SK-N-SH (cell line): ENCODE measurements around the gene ZNF605. TPM values are rescaled to one million over a fixed set of nuclear protein-coding genes. Genes with fewer than 3 reads are reported as not detected.
A peak's percentile ranks its signal among the peaks of the same experiment; 100 is the strongest.

Experiments used
- CTCF ChIP-seq: fragments of 200-600 bp; sonication (generic); IDR thresholded peaks from 2 replicates; pipeline ENCODE4 v1.6.1; 2017; ENCODE audit warnings: antibody characterized with exemption, mild to moderate bottlenecking, moderate library complexity
- EP300 ChIP-seq, 2 experiments: IDR thresholded peaks; 2 replicates each; pipeline versions ENCODE4 v1.4.0 to v1.6.1; 2012; ENCODE audit warnings: borderline replicate concordance in 1 of 2, low read depth in 1 of 2, low read length in 1 of 2
- FOXM1 ChIP-seq: IDR thresholded peaks from 2 replicates; pipeline ENCODE4 v1.4.0; 2012; ENCODE audit warnings: low read depth, mild to moderate bottlenecking
- MXI1 ChIP-seq: IDR thresholded peaks from 2 replicates; pipeline ENCODE4 v1.6.1; 2012; ENCODE audit warnings: mild to moderate bottlenecking, low read depth, low read length, improper control_type of control experiment
- PBX3 ChIP-seq: IDR thresholded peaks from 2 replicates; pipeline ENCODE4; 2012
- RCOR1 ChIP-seq: fragments of 150-350 bp; IDR thresholded peaks from 2 replicates; pipeline ENCODE4 v1.6.1; 2017; ENCODE audit warnings: antibody characterized with exemption, low read length
- REST ChIP-seq: IDR thresholded peaks from 2 replicates; pipeline ENCODE4 v1.6.1; 2012; ENCODE audit warnings: mild to moderate bottlenecking, low read depth, low read length, moderate library complexity
- RFX5 ChIP-seq: IDR thresholded peaks from 2 replicates; pipeline ENCODE4 v1.6.1; 2012; ENCODE audit warnings: mild to moderate bottlenecking, improper control_type of control experiment, low read length
- RXRA ChIP-seq: IDR thresholded peaks from 2 replicates; pipeline ENCODE4 v1.4.0; 2012; ENCODE audit warnings: low read depth, mild to moderate bottlenecking, borderline replicate concordance
- TEAD4 ChIP-seq: IDR thresholded peaks from 2 replicates; pipeline ENCODE4 v1.4.0; 2012; ENCODE audit warnings: mild to moderate bottlenecking, borderline replicate concordance; ENCODE audit not compliant: insufficient read depth
- YY1 ChIP-seq: IDR thresholded peaks from 2 replicates; pipeline ENCODE4 v1.4.0; 2012; ENCODE audit warnings: low read depth, mild to moderate bottlenecking
- ZBTB33 ChIP-seq: IDR thresholded peaks from 2 replicates; pipeline ENCODE4 v1.4.0; 2012; ENCODE audit warnings: low read depth, borderline replicate concordance
- polyA plus RNA-seq, 3 experiments: library from polyadenylated mRNA; depleted of rRNA; stranded (reverse); fragments of >200 nt; gene quantifications; 2 replicates each; pipeline ENCODE4 v1.2.3, GENCODE V29; 2012

Gene ZNF605
- polyA plus RNA-seq, 1 of the 3 experiments (the other 2 are of a cell fraction) = 4.0 TPM

- 0 out of 2 replicates have a peak, but pooled peaks have one; percentile 4 for TF ChIP-seq REST
- no peak for TF ChIP-seq RCOR1
- peak; percentile 94 for TF ChIP-seq ZBTB33
- TF ChIP-seq MXI1 = peak; percentile 80
- TF ChIP-seq FOXM1 = no peak
- TF ChIP-seq YY1 = peak; percentile 99
- no peak for TF ChIP-seq RXRA
- TF ChIP-seq PBX3 = peak; percentile 83
- TF ChIP-seq CTCF = no peak
- no peak for TF ChIP-seq TEAD4
- TF ChIP-seq EP300 (IDR thresholded peaks at IDR 0.05; ENCODE audit: borderline replicate concordance in 1 of 2, low read depth in 1 of 2, low read length in 1 of 2) = 0 out of 4 replicates have a peak, but pooled peaks of 1 of the 2 experiments have one; percentile 27
- TF ChIP-seq RFX5 = no peak
Observed at GRCh38 chr12:132887513-132888351, 68.4 kb downstream of the ZNF605 start, which contains the start of gene CHFR (continued).
